A673 (cell line): ENCODE results near the gene KYNU.

ENCODE experiments used
- EZH2 ChIP-seq: fragments of 200-600 bp; sonication (generic); IDR thresholded peaks from 2 replicates; pipeline ENCODE4 v1.6.1; 2017; ENCODE audit warnings: borderline replicate concordance, low read depth, mild to moderate bottlenecking, mixed read lengths, antibody characterized with exemption, low read length; ENCODE audit not compliant: poor library complexity, severe bottlenecking
- TF ChIP-seq, protein P1 (sequence below): fragments of 300-800, 200-600 bp; sonication (generic); conservative IDR thresholded peaks from 2 replicates; pipeline ENCODE4 v1.5.1; 2017; ENCODE audit warnings: low read depth, mild to moderate bottlenecking, antibody characterized with exemption, low read length, moderate library complexity, mixed read lengths

DNA sequence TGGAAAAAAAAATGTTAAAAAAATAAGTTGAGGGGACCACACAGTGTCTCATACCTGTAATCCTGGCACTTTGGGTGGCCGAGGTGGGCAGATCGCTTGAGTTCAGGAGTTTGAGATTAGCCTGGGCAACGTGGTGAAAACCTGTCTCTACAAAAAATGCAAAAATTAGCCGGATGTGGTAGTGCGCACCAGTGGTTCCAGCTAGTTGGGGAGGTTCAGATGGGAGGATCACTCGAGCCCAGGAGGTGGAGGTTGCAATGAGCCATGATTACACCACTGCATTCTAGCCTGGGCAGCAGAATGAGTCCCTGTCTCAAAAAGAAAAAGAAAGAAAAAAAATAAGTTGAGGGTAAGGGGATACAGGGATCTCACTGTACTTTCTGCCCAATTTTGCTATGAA lies 6.1 kb upstream of the KYNU start:
- TF ChIP-seq, protein P1, sequence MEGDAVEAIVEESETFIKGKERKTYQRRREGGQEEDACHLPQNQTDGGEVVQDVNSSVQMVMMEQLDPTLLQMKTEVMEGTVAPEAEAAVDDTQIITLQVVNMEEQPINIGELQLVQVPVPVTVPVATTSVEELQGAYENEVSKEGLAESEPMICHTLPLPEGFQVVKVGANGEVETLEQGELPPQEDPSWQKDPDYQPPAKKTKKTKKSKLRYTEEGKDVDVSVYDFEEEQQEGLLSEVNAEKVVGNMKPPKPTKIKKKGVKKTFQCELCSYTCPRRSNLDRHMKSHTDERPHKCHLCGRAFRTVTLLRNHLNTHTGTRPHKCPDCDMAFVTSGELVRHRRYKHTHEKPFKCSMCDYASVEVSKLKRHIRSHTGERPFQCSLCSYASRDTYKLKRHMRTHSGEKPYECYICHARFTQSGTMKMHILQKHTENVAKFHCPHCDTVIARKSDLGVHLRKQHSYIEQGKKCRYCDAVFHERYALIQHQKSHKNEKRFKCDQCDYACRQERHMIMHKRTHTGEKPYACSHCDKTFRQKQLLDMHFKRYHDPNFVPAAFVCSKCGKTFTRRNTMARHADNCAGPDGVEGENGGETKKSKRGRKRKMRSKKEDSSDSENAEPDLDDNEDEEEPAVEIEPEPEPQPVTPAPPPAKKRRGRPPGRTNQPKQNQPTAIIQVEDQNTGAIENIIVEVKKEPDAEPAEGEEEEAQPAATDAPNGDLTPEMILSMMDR, result no peak
- no peak for TF ChIP-seq EZH2
